H1 (cell line): ENCODE data around the gene NAV3. TPM values are rescaled to one million over a fixed set of nuclear protein-coding genes. Genes with fewer than 3 reads are reported as not detected.

Source experiments
- CTCF ChIA-PET: fragments of 300-600 bp; sonication (Branson Sonifier 250); formaldehyde crosslinking; loops from one replicate; lab custom pipeline; 2021; ENCODE audit not compliant: partially characterized antibody; lab: Charles Lee
- POLR2A ChIA-PET: fragments of 300-600 bp; sonication (Branson Sonifier 250); formaldehyde crosslinking; loops from one replicate; lab custom pipeline; 2021; ENCODE audit warnings: inconsistent platforms; ENCODE audit not compliant: partially characterized antibody; lab: Charles Lee
- DNase-seq, 2 experiments: peaks; one replicate each; pipeline versions ENCODE4 v3.0.0 to v3.0.0-alpha.2; 2010 to 2022; ENCODE audit warnings: low spot score in 2 of 2, low read depth in 1 of 2, mixed read lengths in 1 of 2
- FAIRE-seq: peaks from 2 replicates; lab custom pipeline; 2011; peaks lifted over from hg19 to GRCh38; lab: Jason Lieb, UNC
- H2AFZ ChIP-seq: 2 replicates; pipeline ENCODE4 v1.8.1; 2012; ENCODE audit warnings: low read length, inconsistent platforms
- H2AK5ac ChIP-seq: 2 replicates; pipeline ENCODE4 v1.6.1; 2013; ENCODE audit warnings: low read depth, low read length
- H2BK120ac ChIP-seq: replicated peaks from 2 replicates; pipeline ENCODE3; 2013; ENCODE audit warnings: low read depth, low read length, inconsistent platforms
- H2BK12ac ChIP-seq: 2 replicates; pipeline ENCODE4 v1.6.1; 2013; ENCODE audit warnings: low read depth, low read length
- H2BK15ac ChIP-seq: 2 replicates; pipeline ENCODE4 v1.6.1; 2013; ENCODE audit warnings: low read length
- H2BK20ac ChIP-seq: 2 replicates; pipeline ENCODE4 v1.6.1; 2013; ENCODE audit warnings: low read length
- H2BK5ac ChIP-seq: 2 replicates; pipeline ENCODE4 v1.6.1; 2013; ENCODE audit warnings: low read depth, low read length
- H3K14ac ChIP-seq: 2 replicates; pipeline ENCODE4 v1.6.1; 2013; ENCODE audit warnings: inconsistent platforms; ENCODE audit not compliant: insufficient read length
- H3K18ac ChIP-seq: 2 replicates; pipeline ENCODE4 v1.6.1; 2013; ENCODE audit warnings: low read length; ENCODE audit errors: extremely low read depth
- H3K23ac ChIP-seq: 2 replicates; pipeline ENCODE4 v1.6.1; 2013; ENCODE audit warnings: inconsistent platforms; ENCODE audit not compliant: insufficient read length
- H3K23me2 ChIP-seq: 2 replicates; pipeline ENCODE4 v1.6.1; 2013; ENCODE audit warnings: low read depth, low read length
- H3K27ac ChIP-seq: 2 replicates; pipeline ENCODE4 v1.6.1; 2011; ENCODE audit warnings: low read depth, low read length, inconsistent platforms
- H3K27me3 ChIP-seq, 4 experiments: replicated peaks in 1 of 4; 1 replicate in 1 of 4; 2 replicates in 3 of 4; pipeline versions ENCODE4 v1.6.1 to v1.8.1; 2011 to 2013; ENCODE audit warnings: low read length in 3 of 4, mild to moderate bottlenecking in 3 of 4, inconsistent platforms in 2 of 4, mixed read lengths in 2 of 4, moderate library complexity in 1 of 4; ENCODE audit not compliant: control insufficient read depth in 3 of 4, insufficient read depth in 3 of 4; ENCODE audit errors: extremely low read depth in 1 of 4
- H3K36me3 ChIP-seq, 4 experiments: 2 replicates each; pipeline versions ENCODE4 v1.6.1 to v1.8.1; 2011 to 2013; ENCODE audit warnings: mild to moderate bottlenecking in 4 of 4, low read length in 3 of 4, moderate library complexity in 2 of 4, control low read depth in 1 of 4, inconsistent platforms in 1 of 4; ENCODE audit not compliant: insufficient read depth in 4 of 4, control insufficient read depth in 2 of 4
- H3K4ac ChIP-seq: replicated peaks from 2 replicates; pipeline ENCODE3; 2013; ENCODE audit warnings: low read length, low read depth, mixed read lengths, inconsistent platforms; ENCODE audit not compliant: insufficient read length
- H3K4me1 ChIP-seq, 4 experiments: replicated peaks in 1 of 4; 1 replicate in 1 of 4; 2 replicates in 3 of 4; pipeline versions ENCODE4 v1.6.1 to v1.8.1; 2011 to 2013; ENCODE audit warnings: low read length in 3 of 4, inconsistent platforms in 2 of 4, mixed read lengths in 1 of 4; ENCODE audit not compliant: insufficient read depth in 4 of 4, control insufficient read depth in 3 of 4
- H3K4me2 ChIP-seq, 2 experiments: 2 replicates each; pipeline versions ENCODE4 v1.6.1 to v1.8.1; 2011 to 2013; ENCODE audit warnings: low read depth in 2 of 2, low read length in 2 of 2, control low read depth in 1 of 2, inconsistent platforms in 1 of 2, mild to moderate bottlenecking in 1 of 2; ENCODE audit not compliant: insufficient read depth in 1 of 2
- H3K4me3 ChIP-seq, 4 experiments: fragments of 200-600, 300-600 bp in 1 of 4; sonication (generic), shearing (Covaris generic), sonication (Bioruptor Twin) in 1 of 4; 2 replicates each; pipeline versions ENCODE4 v1.5.1 to v1.8.1; 2011 to 2016; ENCODE audit warnings: low read length in 4 of 4, low read depth in 3 of 4, control low read depth in 2 of 4, inconsistent platforms in 2 of 4, mild to moderate bottlenecking in 2 of 4, mixed read lengths in 1 of 4, moderate library complexity in 1 of 4; ENCODE audit not compliant: insufficient read depth in 2 of 4; ENCODE audit errors: extremely low read depth in 1 of 4
- H3K56ac ChIP-seq: replicated peaks from 2 replicates; pipeline ENCODE3; 2013; ENCODE audit warnings: low read depth, mild to moderate bottlenecking, mixed read lengths, low read length, inconsistent platforms; ENCODE audit not compliant: insufficient read length
- H3K79me1 ChIP-seq: 2 replicates; pipeline ENCODE4 v1.6.1; 2013; ENCODE audit warnings: low read depth, low read length, control low read depth
- H3K79me2 ChIP-seq, 2 experiments: 2 replicates each; pipeline versions ENCODE4 v1.6.1 to v1.8.1; 2012 to 2013; ENCODE audit warnings: low read length in 2 of 2, mild to moderate bottlenecking in 2 of 2, inconsistent platforms in 1 of 2; ENCODE audit not compliant: insufficient read depth in 2 of 2, control insufficient read depth in 1 of 2
- H3K9ac ChIP-seq, 4 experiments: replicated peaks in 1 of 4; 1 replicate in 1 of 4; 2 replicates in 3 of 4; pipeline versions ENCODE4 v1.6.1 to v1.8.1; 2011 to 2013; ENCODE audit warnings: low read depth in 3 of 4, low read length in 3 of 4, control low read depth in 2 of 4, mild to moderate bottlenecking in 2 of 4, moderate library complexity in 2 of 4, inconsistent platforms in 1 of 4; ENCODE audit errors: extremely low read depth in 1 of 4
- H3K9me3 ChIP-seq, 2 experiments: 2 replicates each; pipeline versions ENCODE4 v1.6.1 to v1.8.1; 2012 to 2013; ENCODE audit warnings: mild to moderate bottlenecking in 2 of 2, moderate library complexity in 2 of 2, control low read depth in 1 of 2, inconsistent platforms in 1 of 2, low read depth in 1 of 2, low read length in 1 of 2, mixed read lengths in 1 of 2; ENCODE audit not compliant: insufficient read depth in 2 of 2
- H4K20me1 ChIP-seq, 2 experiments: replicated peaks in 1 of 2; 2 replicates each; pipeline versions ENCODE3 to v1.8.1; 2011 to 2013; ENCODE audit warnings: inconsistent platforms in 2 of 2, low read length in 2 of 2, mild to moderate bottlenecking in 1 of 2; ENCODE audit not compliant: insufficient read depth in 2 of 2, control insufficient read depth in 1 of 2
- H4K5ac ChIP-seq: 2 replicates; pipeline ENCODE4 v1.6.1; 2013; ENCODE audit warnings: low read length, low read depth, mixed read lengths, inconsistent platforms; ENCODE audit not compliant: insufficient read length
- H4K8ac ChIP-seq: 2 replicates; pipeline ENCODE4 v1.8.0; 2013; ENCODE audit warnings: mild to moderate bottlenecking, moderate library complexity, low read length, inconsistent platforms; ENCODE audit not compliant: insufficient read depth; ENCODE audit errors: extremely low read depth
- H4K91ac ChIP-seq: replicated peaks from 2 replicates; pipeline ENCODE3; 2013; ENCODE audit warnings: low read length, mixed read lengths, inconsistent platforms; ENCODE audit not compliant: insufficient read length
- ASH2L ChIP-seq: fragments of 200-600, 300-600 bp; sonication (generic); IDR thresholded peaks from one replicate; pipeline ENCODE4 v1.7.1; 2017; ENCODE audit warnings: low read length
- CBX8 ChIP-seq: fragments of 300-800, 300-1000 bp; sonication (generic); IDR thresholded peaks from 2 replicates; pipeline ENCODE4 v1.7.1; 2016; ENCODE audit warnings: low read depth, low read length, borderline replicate concordance
- CREB1 ChIP-seq: IDR thresholded peaks from 2 replicates; pipeline ENCODE4 v1.6.1; 2012; ENCODE audit warnings: inconsistent platforms
- CTBP2 ChIP-seq: IDR thresholded peaks from 2 replicates; pipeline ENCODE4 v1.7.0; 2011; ENCODE audit warnings: borderline replicate concordance, mild to moderate bottlenecking, moderate library complexity, mixed read lengths, low read length; ENCODE audit not compliant: insufficient read depth, insufficient read length
- HDAC6 ChIP-seq: IDR thresholded peaks from one replicate; pipeline ENCODE4 v1.7.1; 2012; ENCODE audit warnings: low read depth, mild to moderate bottlenecking, inconsistent platforms, low read length, moderate library complexity
- RXRA ChIP-seq: IDR thresholded peaks from 2 replicates; pipeline ENCODE4 v1.6.1; 2011; ENCODE audit warnings: low read depth, mild to moderate bottlenecking, low read length, moderate library complexity; ENCODE audit not compliant: insufficient read depth
- ZNF274 ChIP-seq: IDR thresholded peaks from 2 replicates; pipeline ENCODE4 v1.7.0; 2012; ENCODE audit warnings: low read length, borderline replicate concordance; ENCODE audit errors: extremely low read depth
- polyA plus RNA-seq, 7 experiments: library from polyadenylated mRNA; depleted of rRNA in 3 of 7; stranded (reverse) in 5 of 7; unstranded in 2 of 7; fragments of >200 nt in 5 of 7; fragments of 200-250 nt in 2 of 7; gene quantifications; 1 replicate in 5 of 7; 2 replicates in 1 of 7; 4 replicates in 1 of 7; pipeline versions ENCODE4 v1.2.1 to v1.2.3, GENCODE V29; 2011 to 2013; ENCODE audit warnings: missing spikeins in 2 of 7, mixed read lengths in 2 of 7
- total RNA-seq: library from RNA; stranded (reverse); fragmentation: NEBNext Ultra II Directional; extraction: Animal tissue kit (Norgen Biotek cat#: 25700); gene quantifications from 2 replicates; pipeline ENCODE4 v1.2.1, GENCODE V29; 2021

NAV3 gene
- total and polyA plus RNA-seq, 2 of the 8 experiments (the other 6 are each of a cell fraction or from before 2014, with no cell fraction given) = 0.47 to 5.0 TPM

- ChIA-PET POLR2A (no interaction called here), CTCF (no interaction called here)
- H2AFZ ChIP-seq = no peak overlapping the region
- no peak overlapping the region for H3K4me2 ChIP-seq
- H4K20me1 ChIP-seq = no peaks in the 10 kb centered on the region
- H2BK120ac ChIP-seq = no peak overlapping the region
- no peak overlapping the region for H3K14ac ChIP-seq
- no peak for DNase-seq
- H4K91ac ChIP-seq = no peak overlapping the region
- no peaks in the 10 kb centered on the region for H3K9me3 ChIP-seq
- no peak overlapping the region for H3K27ac ChIP-seq
- no peak overlapping the region for H3K23ac ChIP-seq
- H3K36me3 ChIP-seq = no peaks in the 10 kb centered on the region
- H3K79me1 ChIP-seq = no peaks in the 10 kb centered on the region
- no peaks in the 10 kb centered on the region for H3K4me1 ChIP-seq
- no peak overlapping the region for H4K8ac ChIP-seq
- H3K23me2 ChIP-seq = no peaks in the 10 kb centered on the region; the same call in 1 of the 2 replicates
- H2BK20ac ChIP-seq = no peak overlapping the region
- no peak overlapping the region for H3K4me3 ChIP-seq
- H4K5ac ChIP-seq = no peak overlapping the region
- FAIRE-seq = no peak
- no peaks in the 10 kb centered on the region for H3K79me2 ChIP-seq
- H2BK5ac ChIP-seq = no peak overlapping the region
- H3K4ac ChIP-seq = no peak overlapping the region
- no peak overlapping the region for H2BK12ac ChIP-seq
- no peak overlapping the region for H3K56ac ChIP-seq
- no peak overlapping the region for H2BK15ac ChIP-seq
- H3K27me3 ChIP-seq = no peaks in the 10 kb centered on the region; a peak in 1 of 7 replicates
- H3K9ac ChIP-seq = no peak overlapping the region
- no peak overlapping the region for H3K18ac ChIP-seq
- TF ChIP-seq CTBP2 = no peak
- TF ChIP-seq CBX8 = no peak
- no peak for TF ChIP-seq ASH2L
- no peak for TF ChIP-seq ZNF274
- TF ChIP-seq CREB1 = no peak
- TF ChIP-seq RXRA = no peak
- TF ChIP-seq HDAC6 = no peak
- TF ChIP-seq, all 59 proteins: peak for 0
- no peak overlapping the region for H2AK5ac ChIP-seq
These were observed 232.1 kb downstream of the NAV3 start for GRCh38 chr12:78062786-78063185.
